GM18867 (cell line): ENCODE results near the gene EFR3B.

Experiments
- ATAC-seq: cut with Tn5 transposase; IDR thresholded peaks from one replicate; pipeline ENCODE4 v1.9.1; 2021; ENCODE audit warnings: mild to moderate bottlenecking, moderate library complexity; ENCODE audit not compliant: unreplicated experiment

Gene EFR3B

GRCh38 chr2:25032901-25033300, 9.0 kb upstream of the EFR3B start:
- ATAC-seq: no peak

GRCh38 chr2:25034081-25034480, 7.8 kb upstream of the EFR3B start:
- ATAC-seq: no peak

GRCh38 chr2:25035537-25036220, 6.2 kb upstream of the EFR3B start:
- ATAC-seq: no peak

- ATAC-seq: no peak
These were observed 5.7 kb upstream of the EFR3B start for GRCh38 chr2:25036221-25036559.

GRCh38 chr2:25039126-25039525, 2.8 kb upstream of the EFR3B start:
- no peak for ATAC-seq

GRCh38 chr2:25041307-25041927, 459 bp upstream of the EFR3B start:
- peak; percentile 3 for ATAC-seq

GRCh38 chr2:25042321-25043240, 705 bp downstream of the EFR3B start:
- ATAC-seq: peak; percentile 17

- no peak for ATAC-seq
These were observed 1.5 kb downstream of the EFR3B start for GRCh38 chr2:25043241-25043867.

GRCh38 chr2:25044011-25044410, 2.1 kb downstream of the EFR3B start:
- ATAC-seq: no peak

GRCh38 chr2:25044990-25045389, 3.1 kb downstream of the EFR3B start:
- no peak for ATAC-seq

- ATAC-seq: no peak
These were observed 7.5 kb downstream of the EFR3B start for GRCh38 chr2:25049422-25049821.

- ATAC-seq: peak; percentile 74
These were observed 8.3 kb downstream of the EFR3B start for GRCh38 chr2:25050128-25050527.

- no peak for ATAC-seq
These were observed 11.2 kb downstream of the EFR3B start for GRCh38 chr2:25053041-25053440.

GRCh38 chr2:25054720-25055119, 12.8 kb downstream of the EFR3B start:
- ATAC-seq: no peak

GRCh38 chr2:25055376-25055920, 13.6 kb downstream of the EFR3B start:
- ATAC-seq: no peak

- ATAC-seq: no peak
These were observed 14.4 kb downstream of the EFR3B start for GRCh38 chr2:25056098-25056821.

GRCh38 chr2:25062511-25062917, 20.6 kb downstream of the EFR3B start:
- no peak for ATAC-seq

- ATAC-seq: no peak
These were observed 22.2 kb downstream of the EFR3B start for GRCh38 chr2:25063876-25064660.

- ATAC-seq: no peak
These were observed 23.9 kb downstream of the EFR3B start for GRCh38 chr2:25065768-25066167.

- no peak for ATAC-seq
These were observed 24.6 kb downstream of the EFR3B start for GRCh38 chr2:25066455-25066854.
